HG02588 (cell line): ENCODE results near the gene ARMCX6.
"Not testable (repeated sequence)": the region's sequence is repeated elsewhere in the genome, so short reads cannot be mapped to it uniquely, and the experiment has no call there.

Source experiments
- ATAC-seq: cut with Tn5 transposase; IDR thresholded peaks from one replicate; pipeline ENCODE4 v1.9.1; 2021; ENCODE audit warnings: mild to moderate bottlenecking, moderate library complexity; ENCODE audit not compliant: unreplicated experiment

ARMCX6 gene

GRCh38 chrX:101617211-101618191, at the start of gene ARMCX6:
Gene ARMCX6, minus strand, starts transcription at chrX:101618000. Its CDS starts 1,380 bp downstream, at chrX:101616620.
- peak; percentile 94 for ATAC-seq

GRCh38 chrX:101659601-101660063, 41.8 kb upstream of the ARMCX6 start, which contains the start of gene ARMCX2:
Gene ARMCX2, minus strand, starts transcription at chrX:101659850. Its CDS starts 2,262 bp downstream, at chrX:101657588.
- ATAC-seq: peak; percentile 50

GRCh38 chrX:101658661-101659491, 41.1 kb upstream of the ARMCX6 start:
- ATAC-seq: peak; percentile 85

DNA sequence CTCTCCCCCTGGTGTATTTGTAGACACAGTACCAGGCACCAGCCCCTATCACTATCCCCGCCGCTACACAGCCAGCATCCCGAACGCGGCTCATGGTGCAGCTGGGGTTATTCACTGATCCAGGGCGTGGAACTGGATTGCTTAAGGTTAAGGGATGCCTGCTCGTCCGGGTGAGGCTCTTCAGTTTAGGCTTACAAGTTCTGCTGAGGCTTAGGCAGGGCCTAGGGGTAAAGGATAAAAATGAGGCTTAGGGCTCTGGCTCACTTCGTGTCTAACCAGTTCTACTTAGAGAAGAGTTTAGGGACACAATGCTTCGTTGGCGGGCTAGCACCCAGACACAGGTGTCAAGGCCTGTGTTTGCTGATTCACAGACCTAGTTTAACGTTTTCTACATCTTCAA, 39.7 kb upstream of the ARMCX6 start:
- ATAC-seq: no peak

DNA sequence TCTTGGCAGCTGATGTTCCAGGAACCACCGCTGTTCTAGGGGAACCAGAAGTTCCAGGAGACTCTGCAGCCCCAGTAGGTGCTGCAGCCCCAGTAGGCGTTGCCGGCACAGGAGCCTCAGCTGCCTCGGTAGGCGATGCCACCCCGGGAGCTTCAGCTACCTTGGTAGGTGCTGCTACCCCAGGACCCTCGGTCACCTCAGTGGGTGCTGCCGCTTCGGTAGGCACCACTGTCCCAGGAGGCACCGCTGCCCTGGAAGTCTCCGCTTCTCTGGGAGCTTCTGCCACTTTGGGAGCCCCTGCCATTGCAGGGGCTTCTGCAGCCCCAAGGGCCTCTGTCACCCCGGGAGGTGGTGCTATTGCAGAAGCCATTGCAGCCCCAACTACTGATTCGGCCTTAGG, 39.0 kb upstream of the ARMCX6 start:
- no peak for ATAC-seq

GRCh38 chrX:101655534-101655933, 37.7 kb upstream of the ARMCX6 start:
- no peak for ATAC-seq

DNA sequence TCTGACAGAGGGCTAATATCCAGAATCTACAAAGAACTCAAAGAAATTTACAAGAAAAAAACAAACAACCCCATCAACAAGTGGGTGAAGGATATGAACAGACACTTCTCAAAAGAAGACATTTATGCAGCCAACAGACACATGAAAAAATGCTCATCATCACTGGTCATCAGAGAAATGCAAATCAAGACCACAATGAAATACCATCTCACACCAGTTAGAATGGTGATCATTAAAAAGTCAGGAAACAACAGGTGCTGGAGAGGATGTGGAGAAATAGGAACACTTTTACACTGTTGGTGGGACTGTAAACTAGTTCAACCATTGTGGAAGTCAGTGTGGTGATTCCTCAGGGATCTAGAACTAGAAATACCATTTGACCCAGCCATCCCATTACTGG, 29.9 kb upstream of the ARMCX6 start:
- ATAC-seq: not testable (repeated sequence)

GRCh38 chrX:101642093-101642492, 24.3 kb upstream of the ARMCX6 start:
- ATAC-seq: no peak

DNA sequence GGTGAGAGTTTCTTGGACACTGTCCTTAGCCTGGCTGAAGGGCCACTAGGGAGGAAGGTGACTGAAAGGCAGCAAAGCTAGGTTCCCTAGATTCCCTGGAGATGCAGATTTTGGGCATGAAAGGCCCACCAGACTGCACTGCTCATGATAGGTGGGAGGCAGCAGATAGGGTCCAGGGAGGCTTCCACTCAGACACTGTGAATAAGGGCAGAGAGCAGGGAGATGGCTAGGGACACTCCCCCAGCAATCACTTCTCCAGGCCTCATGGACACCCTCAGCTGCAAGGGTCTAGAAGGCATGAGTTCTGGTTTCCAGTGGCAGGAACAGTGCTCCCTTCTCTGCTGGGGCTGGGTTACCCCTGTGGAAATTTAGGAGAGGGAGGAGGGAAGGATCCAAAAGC, 21.8 kb upstream of the ARMCX6 start:
- ATAC-seq: no peak

GRCh38 chrX:101619364-101619763, 1.6 kb upstream of the ARMCX6 start:
- ATAC-seq: no peak

- ATAC-seq: no peak
These were observed 12.1 kb downstream of the ARMCX6 start for GRCh38 chrX:101605728-101606127.

- no peak for ATAC-seq
These were observed 12.7 kb downstream of the ARMCX6 start for GRCh38 chrX:101605146-101605545.

DNA sequence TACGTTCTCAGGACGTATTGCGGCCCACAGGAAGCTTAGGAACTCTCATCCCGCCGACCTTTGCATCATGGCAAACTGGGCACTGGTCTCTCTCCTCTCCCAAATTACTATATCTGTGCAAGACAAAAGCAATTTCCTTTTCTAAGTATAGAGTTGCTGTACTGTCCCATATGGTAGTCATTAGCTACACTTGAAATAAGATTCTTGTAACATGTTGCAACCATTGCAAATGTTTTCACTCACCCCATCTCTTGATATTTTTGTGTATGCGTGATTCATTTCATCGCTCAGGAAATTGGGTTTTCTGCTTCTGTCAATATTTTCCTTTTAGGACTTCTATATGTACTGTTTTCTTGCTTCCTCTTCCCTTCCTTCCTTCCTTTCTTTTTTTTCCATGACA, 15.7 kb downstream of the ARMCX6 start:
- no peak for ATAC-seq

DNA sequence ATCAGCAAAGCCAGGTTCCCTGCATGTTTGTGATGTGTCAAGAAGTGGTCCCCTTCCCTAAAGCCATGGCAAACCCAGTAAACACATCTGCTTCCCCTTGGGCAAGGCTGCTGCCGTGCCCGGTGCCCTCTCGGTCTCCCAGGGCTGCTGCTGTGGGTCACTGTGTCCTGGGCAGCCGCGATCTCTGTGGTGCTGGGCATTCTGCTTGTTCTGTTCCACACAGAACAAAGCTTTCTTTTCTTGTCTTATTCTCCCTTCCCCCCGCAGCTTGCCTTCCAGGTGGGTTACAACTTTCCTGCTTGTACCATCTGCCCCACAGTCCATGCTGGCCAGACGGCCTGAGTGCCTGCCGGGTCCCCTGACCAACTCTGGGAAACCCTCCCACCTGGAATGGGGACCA, 18.2 kb downstream of the ARMCX6 start:
- not testable (repeated sequence) for ATAC-seq

- ATAC-seq: peak; percentile 99
These were observed 21.9 kb downstream of the ARMCX6 start for GRCh38 chrX:101595739-101596419.
